GM12874 (cell line): ENCODE results near the gene CD86.

Experiments
- CTCF ChIP-seq: IDR thresholded peaks from 2 replicates; pipeline ENCODE4 v1.5.1; 2011; ENCODE audit warnings: low read depth, mild to moderate bottlenecking, control low read depth, low read length, moderate library complexity; ENCODE audit not compliant: insufficient read depth

The CD86 gene

GRCh38 chr3:122098611-122099010 is 43.4 kb downstream of the CD86 start:
- no peak for TF ChIP-seq CTCF

GRCh38 chr3:122099255-122099654 is 44.1 kb downstream of the CD86 start:
- TF ChIP-seq CTCF = no peak

- no peak for TF ChIP-seq CTCF
Measured at GRCh38 chr3:122100083-122100482, 44.9 kb downstream of the CD86 start.

GRCh38 chr3:122100591-122101463 is 45.7 kb downstream of the CD86 start:
- no peak for TF ChIP-seq CTCF

GRCh38 chr3:122101646-122102045 is 46.5 kb downstream of the CD86 start:
- peak; percentile 56 for TF ChIP-seq CTCF

GRCh38 chr3:122102191-122102935 is 47.2 kb downstream of the CD86 start:
- no peak for TF ChIP-seq CTCF

- no peak for TF ChIP-seq CTCF
Measured at GRCh38 chr3:122103821-122104514, 48.8 kb downstream of the CD86 start.
